CD8-positive, alpha-beta memory T cell (primary cell): ENCODE results near the gene ZMIZ1. TPM values are rescaled to one million over a fixed set of nuclear protein-coding genes. Genes with fewer than 3 reads are reported as not detected.

Experiments used
- CTCF ChIA-PET: fragments of 350-600 bp; sonication (Branson Sonifier 250); formaldehyde crosslinking; loops from one replicate; lab custom pipeline; 2021; ENCODE audit warnings: antibody characterized with exemption; lab: Charles Lee
- POLR2A ChIA-PET: fragments of 350-600 bp; sonication (Branson Sonifier 250); formaldehyde crosslinking; loops from one replicate; lab custom pipeline; 2021; ENCODE audit warnings: antibody characterized with exemption; lab: Charles Lee
- DNase-seq, 5 donors: peaks; one replicate each; pipeline versions ENCODE4 v3.0.0 to v3.0.0-alpha.2; 2020 to 2022; ENCODE audit warnings: mixed read lengths in 1 of 5
- H3K27ac ChIP-seq: one replicate; pipeline ENCODE4 v1.7.0; 2013; ENCODE audit warnings: low read depth, mild to moderate bottlenecking, low read length, moderate library complexity
- H3K27me3 ChIP-seq: 2 replicates; pipeline ENCODE4 v1.7.0; 2013; ENCODE audit warnings: low read length, mild to moderate bottlenecking; ENCODE audit not compliant: insufficient read depth, poor library complexity, severe bottlenecking
- H3K36me3 ChIP-seq: 2 replicates; pipeline ENCODE4 v1.7.0; 2013; ENCODE audit warnings: mild to moderate bottlenecking, low read length, moderate library complexity; ENCODE audit not compliant: insufficient read depth
- H3K4me1 ChIP-seq: 2 replicates; pipeline ENCODE4 v1.7.0; 2013; ENCODE audit warnings: mild to moderate bottlenecking, low read length, moderate library complexity; ENCODE audit not compliant: insufficient read depth
- H3K4me3 ChIP-seq: 2 replicates; pipeline ENCODE4 v1.7.0; 2013; ENCODE audit warnings: mild to moderate bottlenecking, low read length
- H3K9me3 ChIP-seq: 2 replicates; pipeline ENCODE4 v1.7.0; 2013; ENCODE audit warnings: mild to moderate bottlenecking, low read length
- H3K27ac Mint-ChIP-seq, 8 donors: one replicate each; pipeline ENCODE4 v1.8.0; 2020 to 2021; ENCODE audit warnings: mixed read lengths in 8 of 8, mild to moderate bottlenecking in 6 of 8, inconsistent platforms in 3 of 8, moderate library complexity in 3 of 8
- H3K27me3 Mint-ChIP-seq, 2 donors: one replicate each; pipeline ENCODE4 v1.8.0; 2020 to 2021; ENCODE audit warnings: mixed read lengths in 2 of 2, mild to moderate bottlenecking in 1 of 2, moderate library complexity in 1 of 2
- H3K36me3 Mint-ChIP-seq, 3 donors: one replicate each; pipeline ENCODE4 v1.8.0; 2020 to 2021; ENCODE audit warnings: mixed read lengths in 3 of 3, inconsistent platforms in 1 of 3, mild to moderate bottlenecking in 1 of 3
- H3K4me1 Mint-ChIP-seq, 3 donors: one replicate each; pipeline ENCODE4 v1.8.0; 2020 to 2021; ENCODE audit warnings: mixed read lengths in 3 of 3, inconsistent platforms in 1 of 3, mild to moderate bottlenecking in 1 of 3
- H3K4me3 Mint-ChIP-seq, 7 donors: one replicate each; pipeline ENCODE4 v1.8.0; 2020 to 2021; ENCODE audit warnings: mixed read lengths in 7 of 7, mild to moderate bottlenecking in 6 of 7, moderate library complexity in 4 of 7, inconsistent platforms in 2 of 7
- H3K9me3 Mint-ChIP-seq, 5 donors: one replicate each; pipeline ENCODE4 v1.8.0; 2020 to 2022; ENCODE audit warnings: mixed read lengths in 5 of 5, mild to moderate bottlenecking in 3 of 5, moderate library complexity in 2 of 5, inconsistent platforms in 1 of 5
- polyA plus RNA-seq: library from polyadenylated mRNA; unstranded; fragments of 300-500 nt; fragmentation: Illumina TruSeq; gene quantifications from one replicate; pipeline ENCODE4 v1.2.3, GENCODE V29; 2021
- total RNA-seq, 2 experiments: library from RNA; stranded (reverse); gene quantifications; one replicate each; pipeline ENCODE4 v1.2.3, GENCODE V29; 2021

The ZMIZ1 gene
- total and polyA plus RNA-seq, 3 experiments from 2014 or later: 8.0 to 36.3 (median 34.7) TPM

GRCh38 chr10:79159785-79160184 lies 91.0 kb downstream of the ZMIZ1 start:
- no peak for DNase-seq
- no peaks in the 10 kb centered on the region for H3K9me3 ChIP-seq
- ChIA-PET CTCF (no interaction called here), POLR2A (no interaction called here)
- H3K36me3 ChIP-seq: no peaks in the 10 kb centered on the region
- Mint-ChIP-seq H3K27ac (no peak overlapping the region), H3K4me1 (peaks cover 0 to 4% (median 3%) of the 10 kb centered on the region in 3 donors), H3K4me3 (no peak overlapping the region), H3K27me3 (no peaks in the 10 kb centered on the region), H3K9me3 (no peaks in the 10 kb centered on the region), H3K36me3 (peaks cover 0 to 7% (median 0%) of the 10 kb centered on the region in 3 donors)
- no peak overlapping the region for H3K27ac ChIP-seq
- no peak overlapping the region for H3K4me3 ChIP-seq
- H3K27me3 ChIP-seq: no peaks in the 10 kb centered on the region
- no peaks in the 10 kb centered on the region for H3K4me1 ChIP-seq

- no peaks in the 10 kb centered on the region for H3K9me3 ChIP-seq
- no peaks in the 10 kb centered on the region for H3K27me3 Mint-ChIP-seq
- no peak overlapping the region for H3K4me3 ChIP-seq
- peaks cover 0 to 4% (median 3%) of the 10 kb centered on the region in 3 donors for H3K4me1 Mint-ChIP-seq
- H3K27ac Mint-ChIP-seq: no peak overlapping the region
- DNase-seq: no peak
- H3K36me3 Mint-ChIP-seq: peaks cover 0 to 7% (median 0%) of the 10 kb centered on the region in 3 donors
- no peak overlapping the region for H3K4me3 Mint-ChIP-seq
- H3K27ac ChIP-seq: no peak overlapping the region
- CTCF ChIA-PET: no interaction called here
- H3K4me1 ChIP-seq: no peaks in the 10 kb centered on the region
- POLR2A ChIA-PET: no interaction called here
- H3K36me3 ChIP-seq: no peaks in the 10 kb centered on the region
- H3K9me3 Mint-ChIP-seq: no peaks in the 10 kb centered on the region
- H3K27me3 ChIP-seq: no peaks in the 10 kb centered on the region
These were observed 91.4 kb downstream of the ZMIZ1 start for GRCh38 chr10:79160191-79160590.

DNA sequence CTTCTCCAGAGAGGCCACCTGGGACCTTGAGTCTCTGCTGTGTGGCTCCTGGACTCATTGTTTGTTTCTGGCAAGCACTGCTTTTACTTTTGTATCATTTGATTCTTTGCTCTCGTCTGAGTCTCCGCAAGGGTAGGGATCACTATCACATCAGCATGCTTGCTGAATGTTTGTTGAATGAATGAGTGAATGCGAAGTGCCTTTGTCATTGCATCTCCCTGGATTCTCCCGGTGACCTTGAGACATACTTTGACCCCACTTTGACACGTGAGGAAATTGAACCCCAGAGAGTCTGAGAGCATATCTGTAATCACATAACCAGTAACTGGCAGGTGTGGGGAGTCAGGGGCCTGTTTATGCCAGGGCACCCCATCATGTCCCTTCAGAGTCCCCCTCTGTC lies 92.8 kb downstream of the ZMIZ1 start:
- Histone ChIP-seq H3K27me3 (no peaks in the 10 kb centered on the region), H3K36me3 (no peaks in the 10 kb centered on the region), H3K4me1 (no peaks in the 10 kb centered on the region), H3K4me3 (no peak overlapping the region), H3K27ac (no peak overlapping the region), H3K9me3 (no peaks in the 10 kb centered on the region)
- Mint-ChIP-seq H3K27ac (peak overlapping the region in 2 of 8 donors; percentile 67 to 81), H3K27me3 (no peaks in the 10 kb centered on the region), H3K9me3 (no peaks in the 10 kb centered on the region), H3K4me3 (no peak overlapping the region), H3K36me3 (peaks cover 0 to 9% (median 0%) of the 10 kb centered on the region in 3 donors), H3K4me1 (peaks cover 0 to 4% (median 3%) of the 10 kb centered on the region in 3 donors)
- DNase-seq: no peak
- POLR2A ChIA-PET: no interaction called here
- CTCF ChIA-PET: no interaction called here

- H3K4me3 Mint-ChIP-seq: no peak overlapping the region
- no peaks in the 10 kb centered on the region for H3K36me3 ChIP-seq
- H3K27me3 Mint-ChIP-seq: no peaks in the 10 kb centered on the region
- no peak overlapping the region for H3K4me3 ChIP-seq
- ChIA-PET CTCF (no interaction called here), POLR2A (no interaction called here)
- H3K27ac ChIP-seq: no peak overlapping the region
- peaks cover 0 to 2% (median under 1%) of the 10 kb centered on the region in 3 donors for H3K4me1 Mint-ChIP-seq
- no peaks in the 10 kb centered on the region for H3K27me3 ChIP-seq
- H3K36me3 Mint-ChIP-seq: peaks cover 0 to 11% (median 0%) of the 10 kb centered on the region in 3 donors
- H3K27ac Mint-ChIP-seq: no peak overlapping the region
- no peaks in the 10 kb centered on the region for H3K4me1 ChIP-seq
- DNase-seq: no peak
- H3K9me3 Mint-ChIP-seq: no peaks in the 10 kb centered on the region
- H3K9me3 ChIP-seq: no peaks in the 10 kb centered on the region
These were observed 93.3 kb downstream of the ZMIZ1 start for GRCh38 chr10:79162022-79162421.

DNA sequence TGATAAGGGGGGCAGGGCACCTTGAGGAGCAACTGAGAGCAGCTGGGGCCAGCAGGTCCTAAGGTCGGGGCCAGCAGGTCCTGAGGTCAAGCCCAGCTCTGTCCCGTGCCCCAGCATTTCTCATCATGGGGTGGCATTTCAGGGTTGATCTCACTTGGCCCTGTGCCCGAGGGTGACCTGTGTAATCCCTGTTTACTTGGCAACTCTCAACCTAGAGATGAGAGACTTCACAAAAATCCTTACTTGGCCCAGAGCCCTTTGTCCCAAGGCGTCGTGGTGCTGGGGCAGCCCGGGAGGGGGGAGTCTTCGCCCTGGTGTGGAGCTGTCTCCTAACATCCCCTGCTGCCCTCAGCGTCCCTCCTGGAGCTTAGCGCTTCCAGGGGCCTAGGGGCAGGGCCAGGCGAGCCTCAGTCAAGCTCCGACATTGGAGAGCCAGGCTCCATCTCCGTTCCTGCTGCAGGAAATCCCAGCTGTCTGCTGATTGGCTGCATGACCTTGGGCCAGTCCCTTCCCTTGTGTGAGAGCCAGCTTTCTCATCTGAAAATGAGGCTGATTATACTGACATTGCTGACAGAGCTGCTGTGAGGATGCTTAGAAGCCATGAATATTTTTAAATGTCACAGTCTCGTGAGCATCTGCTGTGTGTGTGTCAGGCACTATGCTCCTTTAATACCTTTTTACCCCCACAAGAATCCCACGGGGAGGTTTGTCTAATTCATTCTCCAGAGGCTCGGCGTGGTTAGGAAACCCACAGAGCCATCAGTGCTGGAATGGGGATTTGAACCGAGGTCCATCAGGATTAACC lies 94.3 kb downstream of the ZMIZ1 start:
- no peak overlapping the region for H3K27ac Mint-ChIP-seq
- ChIA-PET CTCF (interaction anchor here (1.0 kb wide), 1 partner anchor 32 kb away, joined by 5 read pairs; no protein-coding TSS in a partner anchor), POLR2A (interaction anchor here (0.6 kb wide), 1 partner anchor 22 kb away, joined by 3 read pairs; no protein-coding TSS in a partner anchor)
- H3K4me1 ChIP-seq: no peaks in the 10 kb centered on the region
- no peak overlapping the region for H3K27ac ChIP-seq
- H3K36me3 Mint-ChIP-seq: peaks cover 0 to 14% (median 0%) of the 10 kb centered on the region in 3 donors
- no peak for DNase-seq
- no peaks in the 10 kb centered on the region for H3K27me3 Mint-ChIP-seq
- H3K4me3 ChIP-seq: no peak overlapping the region
- no peaks in the 10 kb centered on the region for H3K27me3 ChIP-seq
- H3K9me3 ChIP-seq: no peaks in the 10 kb centered on the region
- no peaks in the 10 kb centered on the region for H3K4me1 Mint-ChIP-seq
- H3K36me3 ChIP-seq: no peaks in the 10 kb centered on the region
- no peak overlapping the region for H3K4me3 Mint-ChIP-seq
- H3K9me3 Mint-ChIP-seq: no peaks in the 10 kb centered on the region

- Histone ChIP-seq H3K36me3 (no peaks in the 10 kb centered on the region), H3K4me3 (no peak overlapping the region), H3K27me3 (no peaks in the 10 kb centered on the region), H3K4me1 (no peaks in the 10 kb centered on the region), H3K9me3 (no peaks in the 10 kb centered on the region), H3K27ac (no peak overlapping the region)
- H3K9me3 Mint-ChIP-seq: no peaks in the 10 kb centered on the region
- ChIA-PET POLR2A (interaction anchor here (0.6 kb wide), 1 partner anchor 23 kb away, joined by 3 read pairs; no protein-coding TSS in a partner anchor), CTCF (interaction anchor here (1.0 kb wide), 1 partner anchor 31 kb away, joined by 5 read pairs; no protein-coding TSS in a partner anchor)
- no peak overlapping the region for H3K4me3 Mint-ChIP-seq
- H3K27ac Mint-ChIP-seq: no peak overlapping the region
- H3K4me1 Mint-ChIP-seq: no peaks in the 10 kb centered on the region
- DNase-seq: no peak
- H3K27me3 Mint-ChIP-seq: no peaks in the 10 kb centered on the region
- peaks cover 0 to 14% (median 0%) of the 10 kb centered on the region in 3 donors for H3K36me3 Mint-ChIP-seq
These were observed 94.9 kb downstream of the ZMIZ1 start for GRCh38 chr10:79163666-79163975.

- H3K27ac ChIP-seq: no peak overlapping the region
- no peaks in the 10 kb centered on the region for H3K27me3 ChIP-seq
- POLR2A ChIA-PET: interaction anchor here (0.6 kb wide), 1 partner anchor 23 kb away, joined by 3 read pairs; no protein-coding TSS in a partner anchor
These were observed 95.3 kb downstream of the ZMIZ1 start for GRCh38 chr10:79164075-79164474.

GRCh38 chr10:79165070-79165778 lies 96.5 kb downstream of the ZMIZ1 start:
- no peaks in the 10 kb centered on the region for H3K9me3 Mint-ChIP-seq
- Histone ChIP-seq H3K27ac (no peak overlapping the region), H3K4me3 (no peak overlapping the region), H3K36me3 (no peaks in the 10 kb centered on the region), H3K27me3 (no peaks in the 10 kb centered on the region), H3K4me1 (no peaks in the 10 kb centered on the region), H3K9me3 (no peaks in the 10 kb centered on the region)
- POLR2A ChIA-PET: no interaction called here
- H3K4me3 Mint-ChIP-seq: no peak overlapping the region
- no peaks in the 10 kb centered on the region for H3K27me3 Mint-ChIP-seq
- H3K36me3 Mint-ChIP-seq: peaks cover 0 to 16% (median 0%) of the 10 kb centered on the region in 3 donors
- H3K4me1 Mint-ChIP-seq: no peaks in the 10 kb centered on the region
- no peak for DNase-seq
- CTCF ChIA-PET: interaction anchor here (1.4 kb wide), 1 partner anchor 30 kb away, joined by 4 read pairs; no protein-coding TSS in a partner anchor
- no peak overlapping the region for H3K27ac Mint-ChIP-seq

More at GRCh38 chr10:79164075-79164474, 95.3 kb downstream of the ZMIZ1 start:
- Histone ChIP-seq H3K4me3 (no peak overlapping the region), H3K9me3 (no peaks in the 10 kb centered on the region), H3K36me3 (no peaks in the 10 kb centered on the region), H3K4me1 (no peaks in the 10 kb centered on the region)
- Mint-ChIP-seq H3K27me3 (no peaks in the 10 kb centered on the region), H3K36me3 (peaks cover 0 to 14% (median 0%) of the 10 kb centered on the region in 3 donors), H3K9me3 (no peaks in the 10 kb centered on the region), H3K27ac (peak overlapping the region in 2 of 8 donors; percentile 61 to 77), H3K4me1 (no peaks in the 10 kb centered on the region), H3K4me3 (no peak overlapping the region)
- DNase-seq: no peak
- CTCF ChIA-PET: interaction anchor here (1.0 to 1.4 kb wide), 2 partner anchors 31 kb away, joined by 4 to 5 read pairs; no protein-coding TSS in a partner anchor
